Suprapubic skin (tissue), 3 donors: ENCODE measurements around the gene MAST4.

Experiments used
- POLR2AphosphoS5 ChIP-seq, 3 donors: sonication (generic); formaldehyde crosslinking; IDR thresholded peaks; one replicate each; pipeline ENCODE4 v1.6.1; 2017; ENCODE audit warnings: antibody characterized with exemption in 3 of 3
- TF ChIP-seq, protein P1 (sequence below), 2 donors: fragments of 200-600 bp in 1 of 2; fragments of 450-650 bp in 1 of 2; sonication (generic) in 1 of 2; IDR thresholded peaks; one replicate each; pipeline ENCODE4 v1.5.1; 2016 to 2019; ENCODE audit warnings: antibody characterized with exemption in 2 of 2, mild to moderate bottlenecking in 1 of 2, moderate library complexity in 1 of 2

DNA sequence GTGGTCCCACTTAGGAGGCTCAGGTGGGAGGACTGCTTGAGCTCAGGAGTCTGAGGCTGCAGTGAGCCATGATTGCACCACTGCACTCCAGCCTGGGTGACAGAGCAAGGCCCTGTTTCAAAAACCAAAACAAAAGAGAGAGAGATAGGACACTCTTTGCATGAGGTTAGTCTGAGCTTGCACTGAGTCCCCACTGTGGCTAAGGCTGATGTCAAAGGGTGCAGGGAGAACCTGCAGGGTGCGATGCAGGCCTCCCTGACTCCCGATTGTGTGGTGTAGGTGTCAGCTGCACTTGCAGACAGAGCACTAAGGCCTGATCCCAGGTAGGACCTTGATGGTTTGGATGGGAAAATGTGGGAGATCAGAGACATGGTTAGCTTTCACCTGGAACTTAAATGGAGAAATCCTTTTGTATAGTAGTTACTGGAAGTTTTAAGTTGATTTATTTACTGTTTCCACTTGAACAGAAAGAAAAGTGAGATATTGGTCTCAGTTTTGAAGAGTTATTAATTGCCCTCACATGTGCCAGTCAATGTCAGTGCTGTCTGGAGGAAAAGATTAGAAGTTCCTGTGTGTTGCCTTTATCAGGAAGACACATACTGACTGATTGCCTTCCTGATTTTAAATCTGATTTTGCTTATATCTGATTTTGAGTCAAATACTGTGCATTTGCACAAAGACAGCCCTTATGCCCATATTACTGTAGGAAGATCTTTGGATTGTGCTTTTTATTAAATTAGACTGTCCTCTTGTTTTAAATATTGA lies 260.0 kb downstream of the MAST4 start:
- TF ChIP-seq POLR2AphosphoS5 (IDR thresholded peaks at IDR 0.05): no peak
- TF ChIP-seq, protein P1, sequence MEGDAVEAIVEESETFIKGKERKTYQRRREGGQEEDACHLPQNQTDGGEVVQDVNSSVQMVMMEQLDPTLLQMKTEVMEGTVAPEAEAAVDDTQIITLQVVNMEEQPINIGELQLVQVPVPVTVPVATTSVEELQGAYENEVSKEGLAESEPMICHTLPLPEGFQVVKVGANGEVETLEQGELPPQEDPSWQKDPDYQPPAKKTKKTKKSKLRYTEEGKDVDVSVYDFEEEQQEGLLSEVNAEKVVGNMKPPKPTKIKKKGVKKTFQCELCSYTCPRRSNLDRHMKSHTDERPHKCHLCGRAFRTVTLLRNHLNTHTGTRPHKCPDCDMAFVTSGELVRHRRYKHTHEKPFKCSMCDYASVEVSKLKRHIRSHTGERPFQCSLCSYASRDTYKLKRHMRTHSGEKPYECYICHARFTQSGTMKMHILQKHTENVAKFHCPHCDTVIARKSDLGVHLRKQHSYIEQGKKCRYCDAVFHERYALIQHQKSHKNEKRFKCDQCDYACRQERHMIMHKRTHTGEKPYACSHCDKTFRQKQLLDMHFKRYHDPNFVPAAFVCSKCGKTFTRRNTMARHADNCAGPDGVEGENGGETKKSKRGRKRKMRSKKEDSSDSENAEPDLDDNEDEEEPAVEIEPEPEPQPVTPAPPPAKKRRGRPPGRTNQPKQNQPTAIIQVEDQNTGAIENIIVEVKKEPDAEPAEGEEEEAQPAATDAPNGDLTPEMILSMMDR (IDR thresholded peaks at IDR 0.05): no peak
